22Rv1 (cell line): ENCODE data around the gene INVS.

Experiments
- H3K27ac ChIP-seq: fragments of 450-650 bp; 2 replicates; pipeline ENCODE4 v1.5.1; 2017
- CTCF ChIP-seq: fragments of 450-650 bp; IDR thresholded peaks from 2 replicates; pipeline ENCODE4 v1.5.1; 2017; ENCODE audit warnings: mild to moderate bottlenecking
- ZFX ChIP-seq: fragments of 450-650 bp; IDR thresholded peaks from 2 replicates; pipeline ENCODE4 v1.6.1; 2017; ENCODE audit warnings: antibody characterized with exemption, borderline replicate concordance

INVS gene

GRCh38 chr9:100150214-100150613 is 51.2 kb downstream of the INVS start:
- TF ChIP-seq CTCF (no peak), ZFX (no peak)
- no peak overlapping the region for H3K27ac ChIP-seq

GRCh38 chr9:100160021-100160420 is 61.0 kb downstream of the INVS start:
- no peak for TF ChIP-seq CTCF
- TF ChIP-seq ZFX, result no peak
- H3K27ac ChIP-seq, result no peak overlapping the region

- H3K27ac ChIP-seq, result no peak overlapping the region
- TF ChIP-seq CTCF (no peak), ZFX (no peak)
Observed at GRCh38 chr9:100167176-100167575, 68.1 kb downstream of the INVS start.

GRCh38 chr9:100167915-100168654 is 69.0 kb downstream of the INVS start:
- H3K27ac ChIP-seq, result no peak overlapping the region
- TF ChIP-seq ZFX (no peak), CTCF (no peak)

- no peak overlapping the region for H3K27ac ChIP-seq
Observed at GRCh38 chr9:100170085-100170484, 71.0 kb downstream of the INVS start.

GRCh38 chr9:100170556-100170955 is 71.5 kb downstream of the INVS start:
- no peak overlapping the region for H3K27ac ChIP-seq
- TF ChIP-seq CTCF (no peak), ZFX (no peak)

More at GRCh38 chr9:100170085-100170484, 71.0 kb downstream of the INVS start:
- TF ChIP-seq ZFX, result no peak
- no peak for TF ChIP-seq CTCF

- TF ChIP-seq ZFX (no peak), CTCF (no peak)
- no peak overlapping the region for H3K27ac ChIP-seq
Observed at GRCh38 chr9:100186356-100186755, 87.3 kb downstream of the INVS start.
